ENCODE results near the gene TTC27.

Gene TTC27

GRCh38 chr2:32668254-32668653, 40.4 kb downstream of the TTC27 start:
- no peak for DNase-seq (ENCODE audit: low read depth in 2 of 2)

GRCh38 chr2:32671885-32672533, 44.2 kb downstream of the TTC27 start:
- no peak for DNase-seq (ENCODE audit: low read depth in 2 of 2)

GRCh38 chr2:32678825-32679224, 51.0 kb downstream of the TTC27 start:
- no peak for DNase-seq (ENCODE audit: low read depth in 2 of 2)

GRCh38 chr2:32680942-32681341, 53.1 kb downstream of the TTC27 start:
- DNase-seq (ENCODE audit: low read depth in 2 of 2) = no peak

- DNase-seq (ENCODE audit: low read depth in 2 of 2) = no peak
These were observed 55.8 kb downstream of the TTC27 start for GRCh38 chr2:32683520-32684086.

GRCh38 chr2:32688541-32688940, 60.7 kb downstream of the TTC27 start:
- no peak for DNase-seq (ENCODE audit: low read depth in 2 of 2)

GRCh38 chr2:32691678-32692077, 63.8 kb downstream of the TTC27 start:
- no peak for DNase-seq (ENCODE audit: low read depth in 2 of 2)

- DNase-seq (ENCODE audit: low read depth in 2 of 2) = no peak
These were observed 68.6 kb downstream of the TTC27 start for GRCh38 chr2:32696439-32696838.

GRCh38 chr2:32697156-32697555, 69.3 kb downstream of the TTC27 start:
- no peak for DNase-seq (ENCODE audit: low read depth in 2 of 2)

GRCh38 chr2:32699151-32699550, 71.3 kb downstream of the TTC27 start:
- DNase-seq (ENCODE audit: low read depth in 2 of 2) = no peak

GRCh38 chr2:32701806-32702205, 74.0 kb downstream of the TTC27 start:
- no peak for DNase-seq (ENCODE audit: low read depth in 2 of 2)

GRCh38 chr2:32702303-32703064, 74.6 kb downstream of the TTC27 start:
- DNase-seq (ENCODE audit: low read depth in 2 of 2) = no peak

- DNase-seq (ENCODE audit: low read depth in 2 of 2) = no peak
These were observed 79.1 kb downstream of the TTC27 start for GRCh38 chr2:32706815-32707579.

GRCh38 chr2:32711219-32711618, 83.4 kb downstream of the TTC27 start:
- DNase-seq (ENCODE audit: low read depth in 2 of 2) = no peak

GRCh38 chr2:32711908-32712501, 84.2 kb downstream of the TTC27 start:
- DNase-seq (ENCODE audit: low read depth in 2 of 2) = no peak

- DNase-seq (ENCODE audit: low read depth in 2 of 2) = no peak
These were observed 85.0 kb downstream of the TTC27 start for GRCh38 chr2:32712870-32713269.

GRCh38 chr2:32714521-32714920, 86.7 kb downstream of the TTC27 start:
- no peak for DNase-seq (ENCODE audit: low read depth in 2 of 2)

GRCh38 chr2:32715391-32715841, 87.6 kb downstream of the TTC27 start:
- DNase-seq (ENCODE audit: low read depth in 2 of 2) = no peak

GRCh38 chr2:32715981-32716380, 88.1 kb downstream of the TTC27 start:
- no peak for DNase-seq (ENCODE audit: low read depth in 2 of 2)

- no peak for DNase-seq (ENCODE audit: low read depth in 2 of 2)
These were observed 88.7 kb downstream of the TTC27 start for GRCh38 chr2:32716598-32716997.

- DNase-seq (ENCODE audit: low read depth in 2 of 2) = no peak
These were observed 90.9 kb downstream of the TTC27 start for GRCh38 chr2:32718752-32719151.

GRCh38 chr2:32719430-32719829, 91.6 kb downstream of the TTC27 start:
- DNase-seq (ENCODE audit: low read depth in 2 of 2) = no peak
